ENCODE measurements around the gene RUFY4. TPM values are rescaled to one million over a fixed set of nuclear protein-coding genes. Genes with fewer than 3 reads are reported as not detected.

The RUFY4 gene
- total and polyA plus RNA-seq, 2 experiments from 2014 or later: 0.27 TPM; not detected in 1

- no peak overlapping the region for H3K27ac Mint-ChIP-seq
- Histone ChIP-seq H3K27me3 (ENCODE audit: insufficient read depth) (peaks cover 10% of the 10 kb centered on the region), H2AFZ (no peak overlapping the region), H3K4me1 (ENCODE audit: insufficient read depth) (peaks cover under 1% of the 10 kb centered on the region; the same call in 1 of the 2 replicates), H3K9me2 (ENCODE audit: insufficient read depth) (peaks cover 6% of the 10 kb centered on the region; the same call in 1 of the 2 replicates), H3K4me3 (no peak overlapping the region), H3K36me3 (ENCODE audit: insufficient read depth) (no peaks in the 10 kb centered on the region), H3F3A (replicated peaks; ENCODE audit: low read depth) (no peaks in the 10 kb centered on the region), H3K4me2 (no peak overlapping the region), H3K27ac (ENCODE audit: low read depth) (no peak overlapping the region), H4K20me1 (replicated peaks; ENCODE audit: insufficient read depth) (no peaks in the 10 kb centered on the region), H3K79me2 (replicated peaks; ENCODE audit: insufficient read depth) (no peaks in the 10 kb centered on the region)
- H3K27me3 Mint-ChIP-seq (ENCODE audit: insufficient read depth, low read depth, poor library complexity): peaks cover 14% of the 10 kb centered on the region
- ATAC-seq (no peak), DNase-seq (ENCODE audit: low spot score) (no peak)
- peaks cover 5% of the 10 kb centered on the region; the same call in 1 of the 3 replicates for H3K36me3 Mint-ChIP-seq (ENCODE audit: low read depth)
- peaks cover 11% of the 10 kb centered on the region; the same call in 2 of the 3 replicates for H3K4me1 Mint-ChIP-seq
- peaks cover 13% of the 10 kb centered on the region for H3K9me3 Mint-ChIP-seq
- no peak for TF ChIP-seq STAT1 (IDR thresholded peaks at IDR 0.05; ENCODE audit: unreplicated experiment)
- TF ChIP-seq CREB1 (CRISPR knock-in tag; IDR thresholded peaks at IDR 0.05; ENCODE audit: low read depth): no peak
- no peak for TF ChIP-seq EZH2phosphoT487 (IDR thresholded peaks at IDR 0.05; ENCODE audit: unreplicated experiment)
- no peak overlapping the region for H3K4me3 Mint-ChIP-seq
Measured at GRCh38 chr2:218039171-218039570, 29.9 kb upstream of the RUFY4 start.

- Histone ChIP-seq H3K79me2 (replicated peaks; ENCODE audit: insufficient read depth) (no peaks in the 10 kb centered on the region), H3K4me2 (no peak overlapping the region), H3K27ac (ENCODE audit: low read depth) (no peak overlapping the region), H2AFZ (no peak overlapping the region), H4K20me1 (replicated peaks; ENCODE audit: insufficient read depth) (no peaks in the 10 kb centered on the region), H3K4me3 (no peak overlapping the region), H3K9me2 (ENCODE audit: insufficient read depth) (peaks cover 6% of the 10 kb centered on the region; the same call in 1 of the 2 replicates), H3K36me3 (ENCODE audit: insufficient read depth) (no peaks in the 10 kb centered on the region), H3F3A (replicated peaks; ENCODE audit: low read depth) (no peaks in the 10 kb centered on the region), H3K4me1 (ENCODE audit: insufficient read depth) (no peaks in the 10 kb centered on the region), H3K27me3 (ENCODE audit: insufficient read depth) (no peaks in the 10 kb centered on the region)
- Mint-ChIP-seq H3K4me1 (peaks cover 9% of the 10 kb centered on the region; the same call in 2 of the 3 replicates), H3K36me3 (ENCODE audit: low read depth) (peaks cover 5% of the 10 kb centered on the region; the same call in 1 of the 3 replicates), H3K27me3 (ENCODE audit: insufficient read depth, low read depth, poor library complexity) (peaks cover 7% of the 10 kb centered on the region), H3K27ac (no peak overlapping the region), H3K9me3 (peaks cover 20% of the 10 kb centered on the region), H3K4me3 (no peak overlapping the region)
- no peak for ATAC-seq
- no peak for DNase-seq (ENCODE audit: low spot score)
- TF ChIP-seq CREB1 (CRISPR knock-in tag; IDR thresholded peaks at IDR 0.05; ENCODE audit: low read depth): no peak
- TF ChIP-seq EZH2 (IDR thresholded peaks at IDR 0.05; ENCODE audit: low read depth, unreplicated experiment): no peak
- no peak for TF ChIP-seq ZNF462 (CRISPR knock-in tag; IDR thresholded peaks at IDR 0.05)
Measured at GRCh38 chr2:218040883-218041282, 28.2 kb upstream of the RUFY4 start.

All from GM23338 (cell line).